ENCODE measurements around the gene SLC11A1. TPM values are rescaled to one million over a fixed set of nuclear protein-coding genes. Genes with fewer than 3 reads are reported as not detected.

SLC11A1 gene
- total RNA-seq, 2 experiments from 2014 or later = 0.57 to 0.78 TPM

- Histone ChIP-seq H3K9me2 (ENCODE audit: insufficient read depth, low read length) (no peaks in the 10 kb centered on the region), H3K4me3 (ENCODE audit: low read depth, low read length, poor library complexity, severe bottlenecking) (no peak overlapping the region), H3K36me3 (ENCODE audit: insufficient read depth, low read length) (no peaks in the 10 kb centered on the region), H3K4me2 (ENCODE audit: low read length) (no peak overlapping the region), H3K27ac (ENCODE audit: low read depth, low read length, poor library complexity, severe bottlenecking) (no peak overlapping the region), H2AFZ (ENCODE audit: low read length) (no peak overlapping the region), H3K9me3 (ENCODE audit: low read length) (no peaks in the 10 kb centered on the region), H4K20me1 (ENCODE audit: insufficient read depth, low read length) (no peaks in the 10 kb centered on the region), H3K79me2 (ENCODE audit: insufficient read depth, low read depth, low read length) (no peaks in the 10 kb centered on the region), H3K4me1 (ENCODE audit: insufficient read depth, low read length, poor library complexity, severe bottlenecking) (no peaks in the 10 kb centered on the region)
- ChIA-PET POLR2A (no interaction called here), CTCF (ENCODE audit: unreplicated experiment) (no interaction called here)
- no peak for DNase-seq (ENCODE audit: low spot score)
- no TSS peak for BruUV-seq (replicated peaks)
- TF ChIP-seq CTCF (conservative IDR thresholded peaks at IDR 0.05; ENCODE audit: low read length) (no peak), EZH2phosphoT487 (IDR thresholded peaks at IDR 0.05; ENCODE audit: borderline replicate concordance, low read depth, low read length) (no peak)
- intact Hi-C loops (cut with micrococcal nuclease; ENCODE audit: unreplicated experiment) = loop anchor here (10.0 kb wide), 1 partner anchor 412 kb away; no protein-coding TSS in a partner anchor
These were observed 50.7 kb downstream of the SLC11A1 start for GRCh38 chr2:218432676-218433365.

- Histone ChIP-seq H3K4me1 (ENCODE audit: insufficient read depth, low read length, poor library complexity, severe bottlenecking) (peaks cover 9% of the 10 kb centered on the region), H3K36me3 (ENCODE audit: insufficient read depth, low read length) (no peaks in the 10 kb centered on the region)
- CTCF ChIA-PET (ENCODE audit: unreplicated experiment) = no interaction called here
These were observed 52.4 kb downstream of the SLC11A1 start for GRCh38 chr2:218434456-218434855.

More at GRCh38 chr2:218434456-218434855, 52.4 kb downstream of the SLC11A1 start:
- Histone ChIP-seq H3K27ac (ENCODE audit: low read depth, low read length, poor library complexity, severe bottlenecking) (no peak overlapping the region), H3K4me3 (ENCODE audit: low read depth, low read length, poor library complexity, severe bottlenecking) (no peak overlapping the region), H3K79me2 (ENCODE audit: insufficient read depth, low read depth, low read length) (no peaks in the 10 kb centered on the region), H3K9me3 (ENCODE audit: low read length) (no peaks in the 10 kb centered on the region), H3K4me2 (ENCODE audit: low read length) (no peak overlapping the region), H4K20me1 (ENCODE audit: insufficient read depth, low read length) (no peaks in the 10 kb centered on the region), H2AFZ (ENCODE audit: low read length) (no peak overlapping the region), H3K9me2 (ENCODE audit: insufficient read depth, low read length) (no peaks in the 10 kb centered on the region)
- intact Hi-C loops (cut with micrococcal nuclease; ENCODE audit: unreplicated experiment) = loop anchor here (10.0 kb wide), 1 partner anchor 410 kb away; no protein-coding TSS in a partner anchor
- BruUV-seq (replicated peaks) = no TSS peak
- DNase-seq (ENCODE audit: low spot score) = no peak
- POLR2A ChIA-PET = no interaction called here
- no peak for TF ChIP-seq CTCF (conservative IDR thresholded peaks at IDR 0.05; ENCODE audit: low read length)
- no peak for TF ChIP-seq EZH2phosphoT487 (IDR thresholded peaks at IDR 0.05; ENCODE audit: borderline replicate concordance, low read depth, low read length)
